ENCODE measurements around the gene SNX10.

Gene SNX10

GRCh38 chr7:26372249-26372648 lies 80.6 kb downstream of the SNX10 start:
- no peak for DNase-seq

GRCh38 chr7:26372704-26373103 lies 81.0 kb downstream of the SNX10 start:
- no peak for DNase-seq

DNA sequence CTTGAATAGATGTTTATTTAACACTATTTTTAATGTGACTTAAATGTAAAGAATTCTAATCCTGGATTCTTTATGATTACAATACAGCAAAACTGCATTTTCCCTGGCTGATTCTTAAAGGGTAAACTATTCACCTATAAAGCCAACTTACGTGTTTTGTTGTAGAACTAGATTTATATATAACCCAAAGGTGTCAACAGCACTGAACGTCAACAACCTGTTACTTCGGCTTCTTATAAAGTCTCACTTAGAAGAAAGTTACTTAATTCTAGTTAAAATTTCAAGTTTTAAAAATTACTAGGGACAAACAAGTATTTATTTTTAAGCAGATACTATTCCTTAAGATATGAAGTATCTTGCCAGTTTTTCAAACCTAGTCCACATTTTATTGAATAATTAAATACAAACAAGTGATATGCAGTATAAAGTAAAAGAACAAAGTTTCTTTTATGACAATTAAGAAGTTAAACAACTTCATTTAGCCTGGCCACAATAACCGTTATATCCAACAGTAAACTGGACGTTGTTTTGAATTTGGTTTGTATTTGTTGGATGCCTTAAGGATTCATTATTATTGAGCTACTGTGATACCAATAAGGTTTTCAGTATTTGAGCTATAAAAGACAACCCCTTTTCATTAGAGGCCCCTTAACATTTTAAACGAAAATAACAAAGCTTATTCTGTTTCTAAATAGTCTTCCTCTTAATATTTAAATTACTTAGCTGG lies 83.1 kb downstream of the SNX10 start:
- DNase-seq = no peak

DNA sequence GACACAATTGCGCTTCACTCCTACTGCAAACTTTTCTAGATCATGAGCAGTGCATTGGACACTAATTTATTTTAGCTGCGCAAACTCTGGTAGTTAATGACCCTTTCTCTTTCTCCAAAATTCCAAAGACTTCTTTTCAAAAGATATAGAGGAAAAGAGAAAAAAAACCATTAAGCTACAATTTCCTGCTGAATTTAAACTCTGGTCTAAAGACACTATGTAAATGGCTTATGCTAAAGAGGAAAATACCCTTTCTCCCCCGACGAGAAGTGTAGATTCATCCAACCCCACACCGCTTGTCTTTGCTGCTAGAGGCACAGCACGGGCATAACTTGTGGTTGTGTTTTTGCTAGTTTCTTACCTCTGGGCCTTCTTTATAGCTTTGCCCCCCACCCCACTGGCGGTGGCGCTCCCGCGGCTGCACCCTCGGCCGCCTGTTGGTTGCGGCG lies 84.1 kb downstream of the SNX10 start:
- peak; percentile 66 to 90 for DNase-seq

GRCh38 chr7:26376175-26376917 lies 84.7 kb downstream of the SNX10 start:
- peak; percentile 73 to 93 for DNase-seq

- peak; percentile 56 to 63 for DNase-seq
These were observed 86.4 kb downstream of the SNX10 start for GRCh38 chr7:26378016-26378415.

- no peak for DNase-seq
These were observed 88.0 kb downstream of the SNX10 start for GRCh38 chr7:26379711-26380110.

DNA sequence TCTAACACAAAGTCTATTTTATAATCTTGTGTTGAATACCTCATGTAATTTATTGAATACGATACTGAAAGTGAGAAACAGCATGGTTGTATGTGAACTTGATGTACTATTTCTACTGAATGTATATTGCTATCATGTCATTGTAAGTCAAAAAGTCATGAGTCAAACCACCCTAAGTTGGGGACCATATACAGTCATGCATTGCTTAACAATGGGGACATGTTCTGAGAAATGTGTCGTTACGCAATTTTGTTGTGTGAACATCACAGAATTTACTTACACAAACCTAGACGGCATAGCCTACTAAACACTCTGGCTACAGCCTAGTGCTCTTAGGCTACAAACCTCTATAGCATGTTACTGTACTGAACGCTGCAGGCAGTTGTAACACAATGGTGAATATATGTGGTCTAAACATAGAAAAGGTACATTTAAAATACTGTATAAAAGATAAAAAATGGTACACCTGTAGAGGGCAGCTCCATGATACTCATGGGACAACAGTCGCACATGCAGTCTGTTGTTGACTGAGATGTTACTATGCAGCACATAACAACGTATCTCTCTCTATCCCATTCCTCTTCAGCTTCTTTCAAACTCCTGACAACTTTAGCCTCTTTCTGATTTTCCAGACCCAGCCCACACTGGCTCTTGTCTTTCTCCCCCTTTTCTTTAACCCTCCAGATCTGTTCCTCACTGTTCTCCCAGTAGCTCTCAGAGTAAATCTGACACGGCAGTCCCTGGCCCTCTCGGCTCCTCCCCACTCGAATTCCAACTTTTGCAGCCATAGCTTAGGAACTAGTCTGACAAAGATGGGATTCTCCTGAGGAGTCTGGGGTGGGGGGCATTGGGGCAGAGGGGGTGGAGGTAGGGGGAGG lies 90.1 kb downstream of the SNX10 start:
- DNase-seq = no peak

DNA sequence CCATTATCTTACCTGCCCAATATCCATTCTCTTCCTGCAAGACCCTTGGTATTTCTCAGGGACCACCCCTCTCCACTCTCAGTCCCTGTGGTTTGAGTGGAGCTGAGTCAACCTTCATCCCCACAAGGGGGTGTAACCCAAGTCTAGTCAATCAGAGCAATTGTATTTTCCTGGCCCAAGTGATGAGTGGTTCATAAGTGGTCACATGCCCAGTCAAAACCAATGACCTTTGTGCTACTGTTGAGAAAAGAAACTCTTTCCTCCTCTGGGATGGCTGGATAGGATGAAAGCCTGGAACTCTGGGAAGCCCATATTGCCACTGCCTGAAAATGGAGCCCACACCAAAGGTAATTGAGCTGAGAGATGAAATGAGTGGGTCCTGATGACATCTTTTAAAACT lies 93.6 kb downstream of the SNX10 start:
- DNase-seq = no peak

DNA sequence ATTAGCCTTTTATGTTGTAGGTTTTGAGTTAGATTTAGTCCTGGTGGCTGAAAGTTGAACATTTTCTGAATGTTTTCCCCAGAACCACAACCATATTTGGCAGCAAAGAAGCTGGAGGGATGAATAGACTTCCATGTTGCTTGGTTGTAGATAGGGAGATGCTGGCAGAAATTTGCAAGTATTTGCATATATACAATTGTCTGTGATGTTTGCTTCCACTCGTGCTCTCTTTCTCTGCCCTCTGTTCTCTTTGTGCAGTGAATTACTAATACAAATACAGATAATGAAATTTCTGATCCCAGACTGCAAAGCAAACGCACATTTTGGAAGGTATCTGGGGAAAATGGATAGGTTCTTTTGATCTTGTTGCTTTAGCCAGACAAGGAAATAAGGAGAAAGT lies 96.1 kb downstream of the SNX10 start:
- DNase-seq = peak; percentile 91 to 93

DNA sequence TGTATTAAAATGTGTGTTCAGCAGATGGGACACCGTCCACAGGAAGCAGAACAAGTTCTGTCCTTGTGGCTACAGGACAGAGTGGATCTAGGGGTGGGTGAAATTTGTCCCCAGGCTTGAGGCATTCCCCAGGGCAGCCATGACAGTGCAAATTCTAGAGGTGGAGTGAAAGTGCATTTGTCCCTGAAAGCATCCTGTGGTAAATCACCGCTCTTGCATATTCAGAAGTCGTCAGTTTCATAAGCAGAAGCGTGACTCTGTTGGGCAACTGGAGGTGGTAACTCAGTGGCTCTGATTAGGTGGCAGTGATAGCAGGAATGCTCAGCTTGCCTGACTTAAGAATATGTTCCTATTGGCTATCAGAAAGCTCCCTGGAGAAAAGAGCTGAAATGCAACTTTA lies 96.6 kb downstream of the SNX10 start:
- peak; percentile 53 to 60 for DNase-seq

GRCh38 chr7:26390016-26390415 lies 98.4 kb downstream of the SNX10 start:
- no peak for DNase-seq

GRCh38 chr7:26393818-26394217 lies 102.2 kb downstream of the SNX10 start:
- DNase-seq = no peak

DNA sequence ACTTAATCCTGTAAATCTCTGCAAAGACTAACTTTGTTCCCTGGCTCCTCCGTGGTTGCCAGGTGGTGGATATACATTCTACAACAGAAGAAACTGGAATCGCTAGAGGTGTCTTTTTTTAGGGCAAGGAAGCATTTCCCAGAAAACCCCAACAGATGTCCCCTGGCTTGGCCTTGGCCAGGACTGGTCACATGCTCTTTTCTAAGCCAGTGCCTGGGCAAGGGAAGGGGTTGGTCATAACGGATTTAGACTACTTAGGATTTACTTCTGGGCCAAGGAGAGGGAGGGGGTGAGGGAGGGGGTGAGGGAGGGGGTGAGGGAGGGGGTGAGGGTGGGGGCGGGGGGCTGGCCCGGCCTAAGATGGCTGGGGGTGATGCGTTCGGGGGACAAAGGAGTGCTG lies 105.7 kb downstream of the SNX10 start:
- no peak for DNase-seq

- DNase-seq = peak; percentile 78 to 84
These were observed 106.2 kb downstream of the SNX10 start for GRCh38 chr7:26397796-26398426.

DNA sequence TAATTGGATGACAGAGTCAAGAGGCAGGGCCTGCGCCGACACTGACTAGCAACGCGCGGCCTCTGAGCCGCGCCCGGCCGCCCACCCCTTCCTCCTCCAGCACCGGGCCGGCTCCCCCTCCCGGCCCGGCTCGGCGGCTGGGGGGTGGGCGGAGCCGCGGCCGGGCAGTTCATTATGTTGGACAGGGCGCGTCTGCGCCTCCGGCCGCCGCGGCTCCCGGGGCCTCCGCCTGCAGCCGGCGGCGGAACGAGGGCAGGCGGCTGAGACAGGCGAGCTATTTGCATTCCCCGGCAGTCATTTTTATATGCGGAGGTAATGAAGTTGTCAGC lies 106.7 kb downstream of the SNX10 start:
- peak in 1 of 2 experiments; percentile 96 for DNase-seq

DNA sequence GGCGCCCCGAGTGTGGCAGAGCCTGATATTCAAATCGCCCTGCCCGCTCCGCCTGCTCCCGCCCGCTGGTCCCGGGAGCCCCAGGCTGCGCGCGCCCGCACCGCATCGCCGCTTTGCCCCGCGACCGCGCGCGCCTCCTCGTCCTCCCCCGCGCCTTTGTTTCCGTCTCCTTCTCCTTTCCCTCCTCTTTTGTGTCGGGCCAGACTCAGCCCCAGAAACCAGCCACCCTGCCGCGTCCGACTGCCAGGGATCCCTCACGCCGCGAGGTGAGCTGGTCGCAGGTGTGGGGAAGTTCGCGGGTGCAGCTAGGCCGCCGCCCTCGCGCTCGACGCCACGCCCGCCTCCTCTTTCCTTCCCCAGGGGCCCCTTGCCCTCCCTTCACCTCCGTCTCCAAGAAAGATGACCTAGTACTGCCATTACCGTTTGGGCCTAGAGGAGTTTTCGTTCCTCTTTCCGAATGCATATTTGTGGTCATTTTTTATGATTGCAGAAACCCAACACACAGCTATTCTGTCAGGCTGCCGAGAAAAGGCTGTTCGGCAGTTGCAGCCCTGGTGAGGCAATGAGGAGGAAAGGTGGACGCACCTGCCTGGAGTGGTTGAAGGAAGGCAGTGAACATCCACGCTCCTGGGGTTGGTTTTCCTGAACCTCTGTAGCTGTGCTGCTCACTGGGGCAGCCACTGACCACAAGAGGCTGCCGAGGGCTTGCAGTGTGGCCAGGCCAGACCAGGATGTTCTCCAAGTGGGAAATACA lies 107.3 kb downstream of the SNX10 start:
- DNase-seq = peak; percentile 82 to 92

GRCh38 chr7:26399736-26400135 lies 108.1 kb downstream of the SNX10 start:
- peak in 1 of 2 experiments; percentile 46 for DNase-seq

DNA sequence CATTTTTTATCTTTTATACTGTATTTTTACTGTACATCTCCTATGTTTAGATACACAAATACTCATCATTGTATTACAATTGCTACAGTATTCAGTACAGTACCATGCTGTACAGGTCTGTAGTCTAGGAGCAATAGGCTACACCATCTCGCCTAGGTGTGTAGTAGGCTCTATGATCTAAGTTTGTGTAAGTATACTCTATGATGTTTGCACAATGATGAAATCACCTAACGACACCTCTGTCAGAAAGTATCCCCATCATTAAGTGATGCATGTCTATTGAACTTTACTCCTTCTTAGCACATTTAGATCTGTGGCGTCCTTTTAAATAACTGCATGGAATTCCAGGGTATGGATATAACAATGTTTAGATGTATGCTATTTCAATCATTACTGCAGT lies 112.0 kb downstream of the SNX10 start:
- DNase-seq = no peak

DNA sequence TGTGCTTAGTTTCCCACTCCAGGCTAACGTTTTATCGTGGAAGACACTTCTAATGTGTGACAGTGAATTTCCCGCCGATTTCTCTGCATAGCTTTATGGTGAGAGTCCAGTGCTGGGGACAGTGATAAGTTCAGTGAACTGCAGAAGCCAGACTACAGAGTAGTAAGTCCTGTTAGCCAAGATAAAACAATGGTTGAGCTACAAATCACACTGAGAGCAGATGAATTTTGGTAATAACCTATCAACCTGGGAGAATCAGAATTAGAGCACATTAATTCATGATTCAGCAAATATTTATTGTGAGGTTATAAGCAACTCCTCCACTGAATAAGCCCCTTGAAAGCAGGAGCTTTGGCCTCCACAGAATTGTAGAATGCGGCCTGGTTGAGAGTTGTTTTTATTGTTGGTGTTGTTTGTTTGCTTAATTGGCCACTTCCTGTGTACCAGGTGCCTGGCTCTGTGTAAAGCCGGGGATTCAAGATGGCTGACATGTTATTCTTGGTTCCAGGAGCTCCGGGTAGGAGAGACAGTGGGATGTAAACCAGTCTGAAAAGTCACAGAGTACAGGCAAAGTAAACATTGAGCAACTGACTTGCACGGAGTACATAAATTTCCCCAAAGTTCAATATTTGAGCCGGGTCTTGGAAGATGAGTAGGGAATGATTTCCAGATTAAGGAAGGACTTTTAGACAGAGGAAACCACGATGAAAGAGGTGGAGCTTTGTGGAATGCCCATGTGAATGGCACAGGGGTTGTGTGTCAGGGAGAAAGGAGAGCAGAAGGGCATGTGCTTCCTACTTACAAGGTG lies 112.7 kb downstream of the SNX10 start:
- DNase-seq = no peak

DNA sequence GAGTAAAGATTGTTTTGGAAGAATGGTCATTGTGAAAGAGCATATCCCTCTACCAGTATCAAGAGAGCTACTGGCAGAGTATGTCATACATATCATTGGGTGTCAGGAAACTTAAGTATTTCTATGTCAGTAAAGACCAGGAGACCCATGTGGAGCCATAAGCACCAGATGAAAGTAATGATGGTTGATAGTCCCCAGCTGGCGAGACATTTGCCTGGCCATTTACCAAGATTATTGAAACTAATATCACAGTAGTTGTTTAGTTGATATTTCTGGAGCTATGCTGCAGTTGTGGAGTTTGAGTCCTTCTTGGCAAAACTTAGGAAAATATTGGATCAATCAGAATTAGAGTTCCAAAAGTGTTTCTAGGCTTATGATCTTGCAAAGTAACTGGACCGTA lies 114.8 kb downstream of the SNX10 start:
- DNase-seq = no peak

Data from NCI-H526 (cell line).